Stomach (tissue), 4 donors: Measurements from ENCODE around the gene FURIN.

ENCODE experiments used
- EP300 ChIP-seq: sonication (generic); formaldehyde crosslinking; IDR thresholded peaks from one replicate; pipeline ENCODE4 v1.6.1; 2017; ENCODE audit warnings: antibody characterized with exemption
- POLR2A ChIP-seq, 4 donors: fragments of 450-650 bp; IDR thresholded peaks; one replicate each; pipeline ENCODE4 v1.6.1; 2016; ENCODE audit warnings: antibody characterized with exemption in 4 of 4, control low read depth in 2 of 4, mild to moderate bottlenecking in 1 of 4, moderate library complexity in 1 of 4
- POLR2AphosphoS5 ChIP-seq, 3 donors: sonication (generic); formaldehyde crosslinking; IDR thresholded peaks; one replicate each; pipeline ENCODE4 v1.6.1; 2016; ENCODE audit warnings: antibody characterized with exemption in 3 of 3
- TF ChIP-seq, protein P1 (sequence below), 7 experiments: fragments of 450-650 bp in 4 of 7; fragments of 200-600 bp in 3 of 7; sonication (generic) in 3 of 7; IDR thresholded peaks; one replicate each; pipeline ENCODE4 v1.5.1; 2016 to 2019; ENCODE audit warnings: antibody characterized with exemption in 7 of 7, control low read depth in 2 of 7, mild to moderate bottlenecking in 1 of 7

DNA sequence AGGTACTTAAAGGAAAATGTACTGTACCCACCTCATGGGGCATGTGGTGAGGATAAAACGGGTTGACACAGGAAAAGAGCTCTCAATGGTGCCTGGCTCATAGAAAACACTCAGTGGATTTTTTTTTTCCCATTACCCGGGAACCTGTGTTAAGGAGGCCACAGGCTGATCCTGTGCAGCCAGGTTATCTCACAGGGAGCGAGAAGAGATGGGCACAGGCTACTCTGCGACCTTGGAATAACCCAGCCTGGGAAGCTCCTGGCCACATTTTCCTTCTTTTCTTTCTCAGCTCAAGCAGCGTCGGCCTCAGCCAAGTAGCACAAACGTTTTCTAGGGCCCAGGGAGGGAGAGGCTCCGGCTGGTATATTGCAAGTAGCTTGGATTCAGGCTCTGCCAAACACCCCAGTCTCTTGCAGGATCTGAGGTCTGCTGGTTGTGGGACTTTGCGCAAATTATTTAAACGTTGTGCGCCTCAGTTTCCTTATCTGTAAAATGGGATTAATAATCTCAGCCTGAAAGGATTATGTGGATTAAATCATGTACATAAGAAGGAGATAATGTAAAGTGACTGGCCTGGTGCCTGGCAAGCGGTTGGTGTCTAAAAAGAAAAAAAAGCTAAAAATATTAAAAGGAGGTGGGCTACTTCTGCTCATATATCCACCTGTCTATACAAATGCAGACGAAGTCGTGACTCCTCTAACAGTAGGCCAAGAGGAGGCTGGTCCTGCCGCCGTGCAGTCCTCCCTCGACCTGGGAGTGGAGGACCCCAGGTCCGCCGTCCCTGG lies 2.2 kb downstream of the FURIN start:
- TF ChIP-seq EP300, result no peak
- TF ChIP-seq, protein P1, sequence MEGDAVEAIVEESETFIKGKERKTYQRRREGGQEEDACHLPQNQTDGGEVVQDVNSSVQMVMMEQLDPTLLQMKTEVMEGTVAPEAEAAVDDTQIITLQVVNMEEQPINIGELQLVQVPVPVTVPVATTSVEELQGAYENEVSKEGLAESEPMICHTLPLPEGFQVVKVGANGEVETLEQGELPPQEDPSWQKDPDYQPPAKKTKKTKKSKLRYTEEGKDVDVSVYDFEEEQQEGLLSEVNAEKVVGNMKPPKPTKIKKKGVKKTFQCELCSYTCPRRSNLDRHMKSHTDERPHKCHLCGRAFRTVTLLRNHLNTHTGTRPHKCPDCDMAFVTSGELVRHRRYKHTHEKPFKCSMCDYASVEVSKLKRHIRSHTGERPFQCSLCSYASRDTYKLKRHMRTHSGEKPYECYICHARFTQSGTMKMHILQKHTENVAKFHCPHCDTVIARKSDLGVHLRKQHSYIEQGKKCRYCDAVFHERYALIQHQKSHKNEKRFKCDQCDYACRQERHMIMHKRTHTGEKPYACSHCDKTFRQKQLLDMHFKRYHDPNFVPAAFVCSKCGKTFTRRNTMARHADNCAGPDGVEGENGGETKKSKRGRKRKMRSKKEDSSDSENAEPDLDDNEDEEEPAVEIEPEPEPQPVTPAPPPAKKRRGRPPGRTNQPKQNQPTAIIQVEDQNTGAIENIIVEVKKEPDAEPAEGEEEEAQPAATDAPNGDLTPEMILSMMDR (IDR thresholded peaks at IDR 0.05), result no peak
- TF ChIP-seq POLR2A (IDR thresholded peaks at IDR 0.05), result no peak
- no peak for TF ChIP-seq POLR2AphosphoS5 (IDR thresholded peaks at IDR 0.05)
